ENCODE data around the gene ABCC3.

The ABCC3 gene

DNA sequence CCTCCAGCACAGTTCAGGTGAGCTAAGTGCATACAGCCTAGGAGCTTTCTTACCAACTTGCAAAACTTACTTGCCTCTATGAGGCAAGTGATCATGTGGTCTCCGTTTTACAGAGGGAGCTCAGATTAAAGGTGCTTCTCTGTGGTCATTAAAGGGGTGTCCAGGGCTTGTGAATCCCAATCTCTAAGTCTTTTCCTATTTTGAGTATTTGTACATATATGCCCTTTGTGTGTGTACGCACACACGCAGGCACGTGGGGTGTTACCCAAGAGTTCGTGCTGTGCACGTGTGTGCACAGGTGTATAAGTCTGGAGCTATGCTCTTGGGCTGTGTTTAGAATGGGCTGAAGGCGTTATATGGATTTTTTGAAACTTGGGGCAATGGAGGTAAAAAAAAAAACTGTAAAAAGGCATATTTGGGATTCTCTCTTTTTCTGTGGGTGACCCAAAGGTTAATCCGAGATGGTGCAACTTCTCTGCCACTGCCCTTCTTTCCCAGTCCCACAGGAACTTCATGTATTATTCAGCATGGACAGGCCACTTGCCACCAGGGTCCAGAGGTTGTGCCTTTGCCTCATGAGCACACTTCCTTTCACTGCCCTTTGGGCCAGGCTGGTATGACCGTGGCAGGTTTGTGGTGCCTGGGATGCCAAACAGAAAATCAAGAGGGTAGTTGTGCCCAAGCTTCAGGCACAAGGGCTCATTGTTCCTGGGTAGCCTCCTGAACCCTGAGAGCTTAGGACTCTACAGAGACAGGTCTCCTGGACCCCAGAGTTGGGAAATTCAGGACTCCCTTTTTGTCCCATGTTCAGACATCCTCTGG, 1.5 kb downstream of the ABCC3 start:
- Histone ChIP-seq H3K27me3 (ENCODE audit: insufficient read depth, low read length) (peaks cover 86% of the 10 kb centered on the region), H2AFZ (ENCODE audit: low read depth, low read length) (no peak overlapping the region), H3K36me3 (ENCODE audit: insufficient read depth, low read length) (no peaks in the 10 kb centered on the region), H3K9me3 (ENCODE audit: low read length) (no peaks in the 10 kb centered on the region), H3K4me3 (ENCODE audit: low read length) (no peak overlapping the region), H3K4me1 (ENCODE audit: insufficient read depth, low read length) (peaks cover 3% of the 10 kb centered on the region)

GRCh38 chr17:50636804-50637195, 2.1 kb downstream of the ABCC3 start:
- Histone ChIP-seq H3K4me3 (ENCODE audit: low read length) (no peak overlapping the region), H3K36me3 (ENCODE audit: insufficient read depth, low read length) (no peaks in the 10 kb centered on the region), H2AFZ (ENCODE audit: low read depth, low read length) (no peak overlapping the region), H3K4me1 (ENCODE audit: insufficient read depth, low read length) (peaks cover 3% of the 10 kb centered on the region), H3K9me3 (ENCODE audit: low read length) (no peaks in the 10 kb centered on the region), H3K27me3 (ENCODE audit: insufficient read depth, low read length) (peaks cover 82% of the 10 kb centered on the region)

GRCh38 chr17:50637829-50638605, 3.3 kb downstream of the ABCC3 start:
- peaks cover 3% of the 10 kb centered on the region for H3K4me1 ChIP-seq (ENCODE audit: insufficient read depth, low read length)

DNA sequence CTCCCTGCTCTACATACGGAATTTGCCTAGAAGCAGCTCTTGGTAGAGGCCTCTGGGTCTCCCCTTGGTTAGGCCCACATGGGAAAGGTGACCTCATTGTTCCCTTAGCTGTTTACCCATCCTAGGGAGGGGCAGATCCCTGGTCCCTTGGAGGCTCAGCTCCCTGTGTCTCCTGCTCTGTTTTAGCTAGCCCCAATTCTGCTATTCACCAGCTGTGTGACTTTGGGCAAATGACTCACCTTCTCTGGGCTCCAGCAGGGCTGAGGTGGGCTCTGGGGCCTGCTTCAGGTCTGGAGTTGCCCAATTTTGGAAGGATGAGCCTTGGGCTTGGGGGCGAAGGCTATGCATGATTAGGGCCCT, 3.9 kb downstream of the ABCC3 start:
- Histone ChIP-seq H2AFZ (ENCODE audit: low read depth, low read length) (no peak overlapping the region), H3K4me3 (ENCODE audit: low read length) (no peak overlapping the region), H3K4me1 (ENCODE audit: insufficient read depth, low read length) (peaks cover 3% of the 10 kb centered on the region), H3K36me3 (ENCODE audit: insufficient read depth, low read length) (no peaks in the 10 kb centered on the region), H3K9me3 (ENCODE audit: low read length) (no peaks in the 10 kb centered on the region), H3K27me3 (ENCODE audit: insufficient read depth, low read length) (peaks cover 64% of the 10 kb centered on the region)

More at GRCh38 chr17:50637829-50638605, 3.3 kb downstream of the ABCC3 start:
- Histone ChIP-seq H2AFZ (ENCODE audit: low read depth, low read length) (no peak overlapping the region), H3K36me3 (ENCODE audit: insufficient read depth, low read length) (no peaks in the 10 kb centered on the region), H3K27me3 (ENCODE audit: insufficient read depth, low read length) (peaks cover 70% of the 10 kb centered on the region), H3K4me3 (ENCODE audit: low read length) (no peak overlapping the region), H3K9me3 (ENCODE audit: low read length) (no peaks in the 10 kb centered on the region)

- Histone ChIP-seq H3K27me3 (ENCODE audit: insufficient read depth, low read length) (peaks cover 59% of the 10 kb centered on the region), H3K9me3 (ENCODE audit: low read length) (no peaks in the 10 kb centered on the region), H3K36me3 (ENCODE audit: insufficient read depth, low read length) (no peaks in the 10 kb centered on the region), H3K4me1 (ENCODE audit: insufficient read depth, low read length) (peaks cover 3% of the 10 kb centered on the region), H3K4me3 (ENCODE audit: low read length) (no peak overlapping the region), H2AFZ (ENCODE audit: low read depth, low read length) (no peak overlapping the region)
These were observed 4.5 kb downstream of the ABCC3 start for GRCh38 chr17:50638966-50639713.

DNA sequence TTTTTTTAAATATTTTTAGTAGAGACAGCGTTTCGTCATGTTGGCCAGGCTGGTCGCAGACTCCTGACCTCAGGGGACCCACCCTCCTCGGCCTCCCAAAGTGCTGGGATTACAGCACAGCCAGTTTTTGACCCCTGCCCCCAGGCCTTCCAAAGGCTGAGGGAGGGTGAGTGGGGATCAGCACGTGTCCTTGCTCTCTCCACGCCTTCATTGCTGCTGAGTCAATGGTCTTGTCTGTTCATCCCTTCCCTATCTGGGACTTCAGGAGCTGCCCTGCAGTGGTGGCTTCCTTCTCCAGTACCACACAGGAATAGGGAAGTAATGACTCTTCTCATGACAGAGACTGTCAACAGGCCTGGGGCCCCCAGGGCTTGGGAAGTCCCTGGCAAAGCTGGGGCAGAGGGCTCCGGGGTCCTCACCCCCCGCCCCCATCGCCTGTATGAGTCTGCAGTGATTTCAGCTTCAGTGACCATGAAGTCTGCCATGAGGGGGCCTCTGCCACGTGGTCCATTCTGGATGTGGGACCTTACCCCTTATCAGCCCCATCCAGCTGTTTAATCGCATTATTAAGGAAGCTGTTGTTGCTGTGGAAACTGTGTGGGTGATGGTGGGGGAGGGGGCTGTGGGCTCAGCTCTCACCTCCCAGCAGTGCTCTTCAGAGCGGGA, 6.1 kb downstream of the ABCC3 start:
- H3K27me3 ChIP-seq (ENCODE audit: insufficient read depth, low read length), result peaks cover 42% of the 10 kb centered on the region
- H2AFZ ChIP-seq (ENCODE audit: low read depth, low read length), result no peak overlapping the region
- H3K36me3 ChIP-seq (ENCODE audit: insufficient read depth, low read length), result no peaks in the 10 kb centered on the region
- H3K4me1 ChIP-seq (ENCODE audit: insufficient read depth, low read length), result peaks cover 3% of the 10 kb centered on the region
- no peak overlapping the region for H3K4me3 ChIP-seq (ENCODE audit: low read length)
- H3K9me3 ChIP-seq (ENCODE audit: low read length), result no peaks in the 10 kb centered on the region

DNA sequence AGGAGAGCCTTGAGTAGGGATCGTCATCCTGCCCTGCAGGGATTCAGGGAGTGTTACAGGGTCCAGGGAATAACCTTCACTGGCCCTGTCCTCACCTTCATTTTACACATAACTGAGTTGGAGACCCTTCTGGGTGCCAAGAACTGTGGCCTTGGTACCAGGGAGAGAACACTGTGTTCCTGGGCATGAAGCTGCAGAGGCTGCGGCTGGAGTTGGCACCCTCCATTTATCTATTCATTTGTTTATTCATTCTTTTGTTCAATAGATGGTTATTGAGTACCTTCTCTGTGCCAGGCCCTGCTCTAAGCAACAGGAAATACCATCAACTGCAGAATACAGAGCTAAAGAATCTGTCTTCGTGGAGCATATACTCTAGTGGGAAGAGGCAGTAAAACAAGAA, 6.7 kb downstream of the ABCC3 start:
- Histone ChIP-seq H3K4me1 (ENCODE audit: insufficient read depth, low read length) (peaks cover 3% of the 10 kb centered on the region), H3K4me3 (ENCODE audit: low read length) (no peak overlapping the region), H3K9me3 (ENCODE audit: low read length) (no peaks in the 10 kb centered on the region), H3K27me3 (ENCODE audit: insufficient read depth, low read length) (peaks cover 37% of the 10 kb centered on the region), H3K36me3 (ENCODE audit: insufficient read depth, low read length) (no peaks in the 10 kb centered on the region), H2AFZ (ENCODE audit: low read depth, low read length) (no peak overlapping the region)

DNA sequence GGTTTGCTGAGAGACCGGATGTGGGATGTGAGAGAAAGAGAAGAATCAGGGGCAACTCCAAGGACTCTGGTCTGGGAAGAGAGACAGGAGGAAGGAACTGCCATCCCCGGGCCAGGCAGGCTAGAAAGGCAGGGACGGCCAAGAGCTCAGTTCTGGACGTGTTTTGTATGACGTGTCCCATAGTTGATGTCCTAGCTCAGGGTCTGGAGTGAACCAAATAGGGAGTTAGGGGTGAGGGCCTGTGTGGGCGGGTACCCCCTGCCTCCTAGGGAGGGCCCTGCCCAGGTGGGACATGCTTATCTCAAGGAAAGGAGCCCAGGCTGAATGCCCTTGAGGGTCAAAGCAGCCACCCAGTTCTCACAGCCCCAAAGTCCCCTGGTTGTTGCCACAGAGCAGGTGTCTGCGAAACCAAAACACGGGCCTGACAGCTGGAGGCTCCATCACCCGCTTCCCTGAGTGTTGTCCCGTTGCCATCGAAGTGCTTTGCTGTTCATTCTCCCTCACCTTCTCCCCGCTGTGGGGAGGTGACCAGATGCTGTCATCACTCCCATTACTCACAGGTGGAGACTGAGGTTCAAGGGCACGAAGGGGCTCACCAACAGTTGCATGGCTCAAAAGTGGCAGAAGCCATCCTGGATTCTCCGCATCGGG, 7.5 kb downstream of the ABCC3 start:
- H3K4me3 ChIP-seq (ENCODE audit: low read length), result no peak overlapping the region
- H3K4me1 ChIP-seq (ENCODE audit: insufficient read depth, low read length), result peaks cover 3% of the 10 kb centered on the region
- H2AFZ ChIP-seq (ENCODE audit: low read depth, low read length), result no peak overlapping the region
- H3K27me3 ChIP-seq (ENCODE audit: insufficient read depth, low read length), result peaks cover 29% of the 10 kb centered on the region
- H3K9me3 ChIP-seq (ENCODE audit: low read length), result no peaks in the 10 kb centered on the region
- H3K36me3 ChIP-seq (ENCODE audit: insufficient read depth, low read length), result no peaks in the 10 kb centered on the region

DNA sequence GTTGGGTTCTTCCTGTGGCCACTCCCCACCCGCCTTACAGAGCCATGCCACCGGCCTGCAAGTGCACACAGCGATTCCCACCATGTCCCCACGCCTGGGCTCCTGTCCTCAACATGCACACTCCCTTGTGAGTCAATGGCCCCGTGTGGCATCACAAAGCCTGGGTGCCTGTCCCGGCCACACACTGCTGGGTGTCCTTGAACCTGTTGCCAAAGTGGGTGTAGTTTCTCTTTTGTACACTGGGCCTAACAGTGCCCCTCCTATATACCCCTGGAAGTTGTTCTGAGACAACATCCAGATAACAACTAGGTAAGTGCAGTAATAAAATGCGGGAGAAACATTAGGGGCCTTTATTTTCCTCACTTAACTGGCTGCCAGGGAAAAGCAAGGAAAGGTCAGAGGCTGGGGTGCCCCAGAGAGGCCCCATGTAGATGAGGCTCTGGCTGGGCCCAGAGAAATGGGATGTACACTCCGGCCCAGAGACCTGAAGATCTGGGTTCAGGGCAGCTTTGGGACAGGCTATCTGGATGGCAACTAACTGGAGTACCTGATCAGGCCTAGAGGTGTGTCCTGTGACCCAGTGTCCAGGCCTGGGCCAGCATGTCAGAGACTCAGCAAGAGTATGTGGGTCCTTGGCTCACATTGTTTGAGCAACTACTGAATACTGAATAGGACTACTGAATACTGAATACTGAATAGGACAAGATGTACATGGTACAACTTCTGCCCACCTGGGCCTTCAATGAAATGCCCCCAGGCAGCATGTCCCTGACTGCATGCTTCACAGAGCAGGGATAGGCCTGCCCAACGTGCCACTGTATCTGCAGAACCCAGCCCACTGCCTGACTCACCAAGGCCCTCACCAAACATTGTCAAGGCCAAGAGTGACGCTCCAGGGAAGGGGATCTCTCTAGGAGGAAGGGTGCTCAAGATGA, 8.3 kb downstream of the ABCC3 start:
- Histone ChIP-seq H2AFZ (ENCODE audit: low read depth, low read length) (no peak overlapping the region), H3K4me1 (ENCODE audit: insufficient read depth, low read length) (peaks cover 3% of the 10 kb centered on the region), H3K36me3 (ENCODE audit: insufficient read depth, low read length) (no peaks in the 10 kb centered on the region), H3K9me3 (ENCODE audit: low read length) (no peaks in the 10 kb centered on the region), H3K27me3 (ENCODE audit: insufficient read depth, low read length) (peaks cover 21% of the 10 kb centered on the region), H3K4me3 (ENCODE audit: low read length) (no peak overlapping the region)

DNA sequence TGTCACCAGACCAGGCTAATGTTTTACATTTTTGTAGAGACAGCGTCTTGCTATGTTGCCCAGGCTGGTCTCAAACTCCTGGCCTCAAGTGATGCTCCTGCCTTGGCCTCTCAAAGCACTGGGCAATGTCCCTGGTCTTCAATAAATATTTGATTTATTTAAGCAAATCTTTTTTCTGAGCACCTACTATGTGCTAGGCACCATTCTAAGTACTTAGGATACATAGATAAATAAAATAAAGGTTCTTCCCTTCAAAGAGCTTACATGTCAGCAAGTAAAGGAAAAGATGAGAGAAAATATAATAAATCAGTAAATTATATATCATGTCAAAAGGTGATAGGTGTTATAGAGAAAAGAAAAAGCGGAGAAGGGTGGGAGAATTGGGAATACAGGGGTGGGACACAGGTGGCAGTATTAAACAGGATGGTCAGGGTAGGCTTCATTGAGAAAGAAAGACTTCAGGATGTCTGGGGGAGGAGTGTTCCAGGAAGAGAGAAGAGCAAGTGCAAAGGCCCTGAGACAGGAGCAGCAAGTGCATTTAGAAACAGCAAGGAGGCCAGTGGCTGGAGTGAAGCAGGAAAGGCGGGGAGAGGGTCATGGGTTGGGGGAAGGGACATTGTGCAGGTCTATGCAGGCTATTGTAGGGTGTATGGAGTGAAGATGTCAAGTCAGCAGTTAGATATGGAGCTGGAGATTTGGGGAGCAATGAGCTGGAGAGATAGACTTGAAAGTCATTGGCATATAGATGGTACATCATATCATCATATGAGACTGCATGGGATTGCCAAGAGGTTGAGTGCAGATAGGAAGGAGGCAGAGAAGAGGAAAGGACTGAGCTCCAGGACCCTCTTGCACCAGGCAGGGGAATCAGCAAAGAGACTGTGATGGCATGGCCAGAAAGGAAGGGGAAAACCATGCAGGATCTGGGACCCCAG, 11.3 kb downstream of the ABCC3 start:
- H2AFZ ChIP-seq (ENCODE audit: low read depth, low read length), result no peak overlapping the region
- H3K4me3 ChIP-seq (ENCODE audit: low read length), result no peak overlapping the region
- H3K27me3 ChIP-seq (ENCODE audit: insufficient read depth, low read length), result peaks cover 4% of the 10 kb centered on the region
- no peaks in the 10 kb centered on the region for H3K4me1 ChIP-seq (ENCODE audit: insufficient read depth, low read length)
- H3K36me3 ChIP-seq (ENCODE audit: insufficient read depth, low read length), result no peaks in the 10 kb centered on the region
- H3K9me3 ChIP-seq (ENCODE audit: low read length), result no peaks in the 10 kb centered on the region

DNA sequence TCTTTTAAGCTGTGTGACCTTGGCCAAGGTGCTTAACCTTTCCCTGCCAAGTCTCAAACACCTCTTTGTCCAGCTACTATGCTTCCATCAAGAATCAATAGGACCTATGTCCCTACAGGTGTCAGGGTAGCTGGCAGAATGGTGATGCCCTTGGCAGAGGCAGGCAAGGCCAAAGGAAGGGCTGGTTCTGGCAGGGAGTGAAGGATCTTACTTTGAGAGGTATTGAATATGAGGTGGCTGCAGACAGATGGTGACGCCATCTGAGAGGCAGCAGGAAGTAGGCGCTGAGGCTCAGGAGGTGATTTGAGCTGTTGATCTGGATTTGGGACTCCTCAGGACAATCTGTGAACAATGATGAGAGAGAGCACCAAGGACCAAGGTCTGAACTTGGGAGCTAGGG, 12.5 kb downstream of the ABCC3 start:
- no peaks in the 10 kb centered on the region for H3K9me3 ChIP-seq (ENCODE audit: low read length)
- no peaks in the 10 kb centered on the region for H3K36me3 ChIP-seq (ENCODE audit: insufficient read depth, low read length)
- no peaks in the 10 kb centered on the region for H3K27me3 ChIP-seq (ENCODE audit: insufficient read depth, low read length)
- H3K4me3 ChIP-seq (ENCODE audit: low read length), result no peak overlapping the region
- no peak overlapping the region for H2AFZ ChIP-seq (ENCODE audit: low read depth, low read length)
- no peaks in the 10 kb centered on the region for H3K4me1 ChIP-seq (ENCODE audit: insufficient read depth, low read length)

Data from neuron (in vitro differentiated cells).